Measurements from ENCODE around the gene VPS52. TPM values are rescaled to one million over a fixed set of nuclear protein-coding genes. Genes with fewer than 3 reads are reported as not detected.
"Not testable (repeated sequence)": the region's sequence is repeated elsewhere in the genome, so short reads cannot be mapped to it uniquely, and the experiment has no call there.

The VPS52 gene
- total and polyA plus RNA-seq, 2 experiments from 2014 or later: 37.1 to 64.8 TPM

DNA sequence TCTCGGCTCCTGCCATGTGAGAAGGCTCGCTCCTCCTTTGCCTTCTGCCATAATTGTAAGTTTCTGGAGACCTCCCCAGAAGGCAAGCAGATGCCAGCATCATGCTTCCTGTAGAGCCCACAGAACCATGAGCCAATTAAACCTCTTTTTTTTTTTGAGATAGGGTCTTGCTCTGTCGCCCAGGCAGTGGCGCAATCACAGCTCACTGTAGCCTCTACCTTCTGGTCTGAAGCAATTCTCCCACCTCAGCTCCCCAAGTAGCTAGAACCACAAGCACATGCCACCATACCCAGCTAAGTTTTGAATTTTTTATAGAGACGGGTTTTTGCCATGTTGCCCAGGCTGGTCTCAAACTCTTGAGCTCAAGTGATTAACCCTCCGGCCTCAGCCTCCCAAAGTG, 34.8 kb downstream of the VPS52 start:
- TF ChIP-seq, protein P1, sequence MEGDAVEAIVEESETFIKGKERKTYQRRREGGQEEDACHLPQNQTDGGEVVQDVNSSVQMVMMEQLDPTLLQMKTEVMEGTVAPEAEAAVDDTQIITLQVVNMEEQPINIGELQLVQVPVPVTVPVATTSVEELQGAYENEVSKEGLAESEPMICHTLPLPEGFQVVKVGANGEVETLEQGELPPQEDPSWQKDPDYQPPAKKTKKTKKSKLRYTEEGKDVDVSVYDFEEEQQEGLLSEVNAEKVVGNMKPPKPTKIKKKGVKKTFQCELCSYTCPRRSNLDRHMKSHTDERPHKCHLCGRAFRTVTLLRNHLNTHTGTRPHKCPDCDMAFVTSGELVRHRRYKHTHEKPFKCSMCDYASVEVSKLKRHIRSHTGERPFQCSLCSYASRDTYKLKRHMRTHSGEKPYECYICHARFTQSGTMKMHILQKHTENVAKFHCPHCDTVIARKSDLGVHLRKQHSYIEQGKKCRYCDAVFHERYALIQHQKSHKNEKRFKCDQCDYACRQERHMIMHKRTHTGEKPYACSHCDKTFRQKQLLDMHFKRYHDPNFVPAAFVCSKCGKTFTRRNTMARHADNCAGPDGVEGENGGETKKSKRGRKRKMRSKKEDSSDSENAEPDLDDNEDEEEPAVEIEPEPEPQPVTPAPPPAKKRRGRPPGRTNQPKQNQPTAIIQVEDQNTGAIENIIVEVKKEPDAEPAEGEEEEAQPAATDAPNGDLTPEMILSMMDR (IDR thresholded peaks at IDR 0.05; ENCODE audit: low read depth, low read length): no peak
- peaks cover 1% of the 10 kb centered on the region for H3K27me3 ChIP-seq
- no peaks in the 10 kb centered on the region for H3K36me3 ChIP-seq
- H3K4me3 ChIP-seq: no peak overlapping the region
- H3K9me3 ChIP-seq (ENCODE audit: low read depth): no peaks in the 10 kb centered on the region
- no peak for DNase-seq (ENCODE audit: low read depth in 1 of 2, low spot score in 1 of 2)
- H3K27ac ChIP-seq: no peak overlapping the region
- peaks cover 12% of the 10 kb centered on the region for H3K4me1 ChIP-seq (ENCODE audit: low read depth)

DNA sequence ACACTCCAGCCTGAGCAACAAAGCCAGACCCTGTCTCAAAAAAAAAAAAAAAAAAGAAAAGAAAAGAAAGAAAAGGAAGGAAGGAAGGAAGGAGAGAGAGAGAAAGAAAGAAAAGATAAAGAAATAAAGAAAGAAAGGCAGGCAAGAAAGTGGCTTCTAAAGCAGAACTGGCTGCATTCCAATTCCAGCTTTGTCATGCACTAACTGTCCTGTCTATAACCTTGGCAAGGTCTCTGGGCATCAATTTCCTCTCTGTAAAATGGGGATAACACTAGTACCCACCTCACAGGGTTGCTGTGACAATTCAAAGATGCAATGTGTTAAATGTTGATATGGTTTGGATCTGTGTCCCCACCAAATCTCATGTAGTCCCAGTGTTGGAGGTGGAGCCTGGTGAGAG, 35.3 kb downstream of the VPS52 start:
- no peak overlapping the region for H3K27ac ChIP-seq
- H3K4me3 ChIP-seq: no peak overlapping the region
- TF ChIP-seq, protein P1 (IDR thresholded peaks at IDR 0.05; ENCODE audit: low read depth, low read length): no peak
- no peaks in the 10 kb centered on the region for H3K9me3 ChIP-seq (ENCODE audit: low read depth)
- H3K36me3 ChIP-seq: no peaks in the 10 kb centered on the region
- peaks cover 12% of the 10 kb centered on the region for H3K4me1 ChIP-seq (ENCODE audit: low read depth)
- no peak for DNase-seq (ENCODE audit: low read depth in 1 of 2, low spot score in 1 of 2)
- no peaks in the 10 kb centered on the region for H3K27me3 ChIP-seq

DNA sequence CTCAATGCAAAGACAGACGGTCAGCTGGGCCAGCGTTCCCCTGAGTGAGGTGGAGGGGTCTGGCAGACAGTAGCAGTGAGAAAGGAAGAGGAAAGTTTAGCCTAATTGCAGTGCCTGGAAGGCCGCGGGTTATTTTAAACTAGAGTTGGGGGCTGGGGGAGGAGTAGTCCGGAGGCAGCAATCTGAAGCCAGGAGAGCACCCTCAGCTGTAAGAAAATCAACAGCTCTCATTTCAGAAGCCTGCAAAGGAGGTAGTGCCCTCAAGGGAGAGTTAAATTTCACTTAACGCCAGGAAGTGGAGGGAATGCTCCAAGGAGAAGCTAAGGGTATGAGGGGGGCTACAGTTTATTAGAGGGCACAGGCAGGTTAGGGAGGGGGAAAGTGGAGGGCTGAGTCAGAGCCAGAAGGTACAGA, 36.4 kb downstream of the VPS52 start:
- Histone ChIP-seq H3K4me3 (no peak overlapping the region), H3K27ac (peak overlapping the region; percentile 81), H3K27me3 (no peaks in the 10 kb centered on the region), H3K9me3 (ENCODE audit: low read depth) (no peaks in the 10 kb centered on the region), H3K36me3 (no peaks in the 10 kb centered on the region), H3K4me1 (ENCODE audit: low read depth) (peaks cover 12% of the 10 kb centered on the region)
- TF ChIP-seq, protein P1 (IDR thresholded peaks at IDR 0.05; ENCODE audit: low read depth, low read length): no peak
- peak in 1 of 2 donors; percentile 65 for DNase-seq (ENCODE audit: low read depth in 1 of 2, low spot score in 1 of 2)

DNA sequence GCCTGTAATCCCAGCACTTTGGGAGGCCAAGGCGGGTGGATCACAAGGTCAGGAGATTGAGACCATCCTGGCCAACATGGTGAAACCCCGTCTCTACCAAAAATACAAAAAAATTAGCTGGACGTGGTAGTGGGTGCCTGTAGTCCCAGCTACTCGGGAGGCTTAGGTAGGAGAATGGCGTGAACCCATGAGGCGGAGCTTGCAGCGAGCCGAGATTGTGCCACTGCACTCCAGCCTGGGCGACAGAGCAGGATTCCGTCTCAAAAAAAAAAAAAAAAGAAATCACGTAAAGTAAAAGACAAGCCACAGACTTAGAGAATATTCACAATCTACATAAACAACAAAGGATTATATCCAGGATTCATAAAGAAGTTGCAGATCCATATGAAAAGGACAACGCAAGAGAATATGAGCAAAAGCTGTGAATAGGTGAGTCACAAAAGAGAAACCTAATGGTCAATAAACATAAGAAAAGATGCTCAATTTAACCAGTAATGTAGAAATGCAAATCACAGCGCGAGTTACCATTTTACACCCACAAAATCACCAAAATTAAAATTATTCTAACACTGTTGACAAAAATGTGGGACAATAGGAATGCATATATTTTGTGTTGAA, 45.1 kb downstream of the VPS52 start:
- H3K27me3 ChIP-seq; H3K4me1 ChIP-seq (ENCODE audit: low read depth); H3K4me3 ChIP-seq; DNase-seq (ENCODE audit: low read depth in 1 of 2, low spot score in 1 of 2); H3K27ac ChIP-seq; H3K9me3 ChIP-seq (ENCODE audit: low read depth); H3K36me3 ChIP-seq: not testable (repeated sequence)

DNA sequence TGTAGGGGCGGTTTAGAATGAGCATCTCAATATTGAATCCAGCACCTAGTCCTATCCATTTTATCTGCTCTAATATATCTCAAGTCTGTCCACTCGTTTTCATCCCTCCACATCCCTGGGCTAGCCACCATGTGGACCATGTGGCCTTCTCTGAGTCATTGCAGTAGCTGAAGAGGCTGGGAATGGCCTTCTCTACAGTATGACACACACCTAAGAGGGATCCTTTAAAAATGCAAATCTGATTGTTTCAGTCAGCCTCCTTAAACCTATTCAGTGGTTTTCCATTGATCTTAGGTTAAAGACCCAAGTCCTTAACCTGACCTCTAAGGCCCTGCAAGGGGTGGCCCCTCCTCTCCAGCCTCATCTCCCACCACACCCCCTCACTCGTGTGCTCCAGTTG, 54.0 kb downstream of the VPS52 start:
- Histone ChIP-seq H3K27ac (no peak overlapping the region), H3K4me1 (ENCODE audit: low read depth) (peaks cover 10% of the 10 kb centered on the region), H3K27me3 (peaks cover 6% of the 10 kb centered on the region), H3K4me3 (no peak overlapping the region), H3K36me3 (no peaks in the 10 kb centered on the region), H3K9me3 (ENCODE audit: low read depth) (no peaks in the 10 kb centered on the region)
- TF ChIP-seq, protein P1 (IDR thresholded peaks at IDR 0.05; ENCODE audit: low read depth, low read length): no peak
- DNase-seq (ENCODE audit: low read depth in 1 of 2, low spot score in 1 of 2): no peak

DNA sequence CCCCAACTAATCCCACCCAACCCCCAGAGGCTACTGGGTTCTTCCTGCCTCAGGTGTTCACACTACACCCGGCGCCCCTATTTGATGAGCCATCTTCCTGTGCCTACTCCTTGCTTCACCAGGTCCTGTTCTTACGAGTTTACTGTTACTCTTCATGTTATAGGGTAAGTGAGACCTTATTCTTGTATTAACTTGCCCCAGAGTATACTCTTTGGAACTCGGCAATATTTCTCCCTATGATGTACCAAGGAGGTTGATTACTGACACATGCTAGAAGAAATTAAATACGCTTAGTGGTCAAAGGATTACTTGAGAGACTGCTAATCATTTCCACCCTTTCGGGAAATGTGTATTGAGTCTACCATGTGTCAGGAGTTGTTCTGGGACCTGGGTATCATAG, 54.4 kb downstream of the VPS52 start:
- TF ChIP-seq, protein P1 (IDR thresholded peaks at IDR 0.05; ENCODE audit: low read depth, low read length): no peak
- no peak for DNase-seq (ENCODE audit: low read depth in 1 of 2, low spot score in 1 of 2)
- peaks cover 13% of the 10 kb centered on the region for H3K4me1 ChIP-seq (ENCODE audit: low read depth)
- H3K4me3 ChIP-seq: no peak overlapping the region
- no peaks in the 10 kb centered on the region for H3K9me3 ChIP-seq (ENCODE audit: low read depth)
- no peak overlapping the region for H3K27ac ChIP-seq
- no peaks in the 10 kb centered on the region for H3K36me3 ChIP-seq
- H3K27me3 ChIP-seq: peaks cover 6% of the 10 kb centered on the region
